HG02885 (cell line): ENCODE measurements around the gene OPN5.

ENCODE experiments used
- ATAC-seq: cut with Tn5 transposase; IDR thresholded peaks from one replicate; pipeline ENCODE4 v1.9.1; 2021; ENCODE audit warnings: mild to moderate bottlenecking; ENCODE audit not compliant: unreplicated experiment, poor library complexity

The OPN5 gene

DNA sequence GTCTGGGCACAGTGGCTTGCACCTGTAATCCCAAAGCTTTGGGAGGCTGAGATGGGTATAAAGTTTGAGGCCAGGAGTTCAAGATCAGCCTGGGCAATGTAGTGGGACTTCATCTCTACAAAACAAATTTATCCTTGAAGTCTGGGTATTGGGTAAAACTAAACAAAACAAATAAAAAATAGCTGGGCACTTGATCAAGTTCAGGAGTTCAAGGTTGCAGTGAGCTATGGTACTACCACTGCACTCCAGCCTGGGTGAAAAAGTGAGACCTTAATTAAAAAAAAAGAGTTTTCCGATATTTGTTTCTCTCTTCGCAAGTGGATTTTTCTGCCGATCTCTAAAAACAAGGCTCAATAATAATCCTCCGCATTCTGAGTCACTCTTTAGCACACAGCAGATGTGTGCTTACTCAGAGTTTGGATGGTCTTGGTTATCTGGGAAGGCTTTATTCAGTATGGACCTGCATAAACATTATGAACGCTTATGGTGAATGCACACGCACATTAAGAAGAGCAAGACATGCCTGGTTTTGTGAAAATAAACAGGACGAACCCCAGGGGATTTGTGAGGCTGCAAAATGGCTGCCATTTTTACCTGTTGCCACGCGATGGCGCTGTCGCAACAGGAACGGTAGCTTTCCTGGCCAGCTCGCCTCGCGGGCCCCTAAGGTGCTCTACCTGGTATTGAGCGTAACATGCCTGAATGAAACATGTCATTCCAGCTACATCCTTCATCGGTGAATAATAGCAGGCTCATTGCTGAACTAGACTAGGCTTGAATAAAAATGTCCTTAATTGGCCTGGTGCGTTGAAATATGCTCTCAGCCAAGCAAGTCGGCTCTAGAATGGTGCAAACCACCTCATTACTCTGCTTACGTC lies 6.0 kb downstream of the OPN5 start:
- ATAC-seq = peak; percentile 92

DNA sequence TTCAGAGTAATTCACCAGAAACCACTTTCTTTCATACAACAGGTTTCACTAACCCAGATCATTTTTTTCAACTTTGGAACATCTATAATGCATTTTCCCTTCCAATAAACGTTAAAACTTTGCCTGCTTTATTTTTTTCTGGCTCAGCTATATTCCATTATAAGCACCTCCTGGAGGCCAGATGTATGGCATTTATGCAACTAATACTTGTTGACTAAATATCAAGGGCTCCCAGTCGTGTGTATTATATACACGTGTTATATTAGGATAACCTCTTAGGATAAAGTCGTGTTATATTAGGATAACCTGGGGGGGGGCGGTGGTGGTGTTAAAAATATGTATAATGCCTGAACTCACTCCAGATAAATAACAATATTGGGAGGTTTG lies 6.7 kb downstream of the OPN5 start:
- no peak for ATAC-seq

DNA sequence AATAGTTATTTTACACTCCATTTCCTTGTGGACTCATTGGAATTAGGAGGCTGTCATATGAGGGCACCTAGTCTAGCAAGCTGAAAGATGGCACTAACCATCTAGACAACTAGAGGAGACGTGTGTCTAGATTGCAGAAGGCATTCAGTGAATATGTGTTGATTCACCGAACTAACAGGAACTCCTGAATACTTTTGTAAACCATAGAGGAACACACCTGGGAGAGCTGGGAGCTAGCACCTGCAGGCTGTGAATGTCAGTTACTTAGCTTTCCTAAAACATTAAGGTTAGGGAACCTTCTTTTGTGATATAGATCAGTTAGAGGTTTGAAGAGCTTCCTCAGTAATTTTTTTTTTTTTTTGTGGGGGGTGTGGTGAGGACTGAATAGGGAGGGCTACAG lies 7.7 kb downstream of the OPN5 start:
- ATAC-seq = no peak

DNA sequence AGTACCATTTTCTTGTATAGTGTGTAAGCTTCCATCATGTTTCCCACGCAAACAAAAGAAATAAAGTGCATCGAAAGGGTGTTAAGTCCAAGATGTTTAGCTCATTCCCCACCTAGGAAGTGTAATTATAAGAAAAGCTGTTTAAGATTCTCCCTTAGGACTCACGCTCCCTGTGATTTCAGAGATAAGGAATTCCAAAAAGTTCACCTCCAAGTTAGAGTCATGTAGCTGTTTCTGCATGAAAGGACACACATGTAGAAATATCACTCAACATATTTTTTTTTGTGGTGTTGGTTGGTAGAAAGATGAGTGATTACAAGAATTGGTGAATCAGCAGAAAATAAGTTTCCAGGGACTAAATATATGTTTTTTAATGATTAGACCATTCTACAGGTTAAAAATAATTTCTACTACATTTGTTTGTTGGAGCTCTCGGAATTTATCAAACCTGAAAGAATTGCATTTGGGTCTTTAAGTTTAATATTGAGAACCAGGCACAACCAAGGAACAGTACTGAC lies 10.4 kb downstream of the OPN5 start:
- ATAC-seq = no peak

DNA sequence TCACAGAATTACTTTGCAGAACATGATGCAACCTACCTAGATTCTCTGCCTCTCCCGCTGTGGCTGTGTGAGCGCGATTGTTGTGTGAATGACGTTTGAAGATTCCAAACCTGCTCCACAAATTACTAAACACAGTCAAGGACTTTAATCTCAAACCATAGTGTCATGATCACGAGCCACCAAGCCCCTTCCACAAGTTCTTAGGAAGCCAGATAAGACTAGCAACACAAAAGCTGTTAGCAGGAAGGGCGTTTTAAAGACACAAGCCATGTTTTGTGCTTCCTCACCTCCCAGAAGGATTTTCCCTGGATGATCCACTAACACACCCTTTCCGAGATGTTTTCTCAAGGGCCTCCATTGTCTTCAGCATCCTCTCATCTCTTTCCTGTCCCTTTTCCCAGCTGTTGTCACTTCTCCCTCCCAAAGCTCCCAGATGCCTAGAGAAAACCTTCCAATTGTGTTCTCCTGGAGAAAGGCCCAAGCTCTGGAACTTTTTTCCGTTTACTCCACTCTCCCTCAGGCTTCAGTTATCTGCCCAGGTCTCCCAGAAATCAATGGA lies 12.8 kb downstream of the OPN5 start:
- ATAC-seq = no peak

DNA sequence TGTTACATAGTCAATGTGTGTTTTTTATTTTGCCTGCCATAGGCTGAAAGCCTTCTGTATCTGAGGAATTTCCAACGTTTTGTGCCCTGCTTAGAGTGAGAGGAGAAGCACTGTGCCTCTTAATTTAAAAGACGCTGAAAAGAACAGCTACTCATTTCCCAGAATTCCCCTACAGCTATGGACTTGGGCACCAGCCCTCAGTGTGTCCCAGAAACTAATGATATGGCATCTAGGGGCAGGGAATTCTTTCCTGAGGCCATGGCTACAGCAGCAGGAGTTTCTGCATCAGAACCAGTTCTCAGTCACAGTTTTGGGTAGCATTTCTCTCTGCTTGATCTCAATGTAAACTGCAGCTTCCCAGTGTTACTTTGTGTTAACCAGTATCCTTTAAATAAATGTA lies 20.2 kb downstream of the OPN5 start:
- ATAC-seq = no peak

DNA sequence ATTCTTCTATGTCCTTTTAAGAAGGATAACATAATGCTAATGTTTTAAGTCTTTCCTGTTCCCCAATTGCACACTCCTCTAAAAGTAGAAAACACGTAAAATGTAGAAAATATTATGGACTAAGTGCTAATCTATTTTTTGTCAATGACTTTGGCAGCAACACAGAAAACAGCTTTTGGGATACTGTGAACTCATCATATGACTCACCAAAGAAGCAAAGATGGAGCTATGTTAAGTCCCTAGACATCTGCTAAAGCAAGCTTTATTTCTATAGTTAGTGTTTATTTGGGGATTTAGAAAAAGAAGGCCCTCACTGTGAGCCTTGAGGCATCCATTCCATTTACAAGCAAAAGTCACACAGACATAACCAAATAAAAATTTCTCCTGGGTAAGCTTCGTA lies 23.0 kb downstream of the OPN5 start:
- no peak for ATAC-seq

DNA sequence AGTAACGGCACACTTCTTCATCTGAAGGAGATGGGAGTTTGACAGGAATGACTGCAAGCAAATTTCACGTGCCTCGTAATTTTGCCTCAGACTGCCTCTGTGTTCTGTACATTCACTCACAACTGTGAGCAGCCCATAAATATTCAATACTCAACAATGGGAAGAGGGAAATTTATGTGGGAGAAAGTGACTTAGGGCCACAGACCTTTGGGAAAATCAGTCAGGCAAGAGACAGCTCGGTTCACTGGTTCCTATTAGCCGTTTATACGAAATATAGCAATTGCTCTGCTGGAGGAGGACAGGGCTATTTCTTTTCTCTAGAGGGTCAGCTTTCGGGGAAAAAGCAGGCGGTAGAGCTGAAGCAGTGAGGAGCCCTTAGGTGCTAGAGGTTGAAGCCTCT lies 28.0 kb downstream of the OPN5 start:
- ATAC-seq = no peak

DNA sequence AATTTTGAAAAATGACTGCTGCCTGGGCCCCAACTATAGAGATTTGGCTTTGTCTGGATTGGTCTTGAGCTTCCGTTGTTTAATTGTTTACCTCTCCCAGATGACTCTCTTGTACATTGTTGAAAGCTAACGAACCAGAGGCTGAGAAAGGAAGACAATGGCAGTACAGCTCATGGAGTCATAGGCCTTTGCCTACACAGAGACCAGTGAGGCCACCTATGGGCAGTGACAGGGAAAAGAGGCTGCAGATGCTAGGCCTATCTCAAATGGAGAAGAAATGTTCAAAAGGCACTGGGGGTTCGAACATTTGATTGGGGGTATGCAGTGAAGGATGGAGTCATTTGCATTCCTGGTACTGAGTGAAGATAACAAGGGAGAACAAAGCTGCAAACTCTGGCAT lies 29.1 kb downstream of the OPN5 start:
- ATAC-seq = no peak

DNA sequence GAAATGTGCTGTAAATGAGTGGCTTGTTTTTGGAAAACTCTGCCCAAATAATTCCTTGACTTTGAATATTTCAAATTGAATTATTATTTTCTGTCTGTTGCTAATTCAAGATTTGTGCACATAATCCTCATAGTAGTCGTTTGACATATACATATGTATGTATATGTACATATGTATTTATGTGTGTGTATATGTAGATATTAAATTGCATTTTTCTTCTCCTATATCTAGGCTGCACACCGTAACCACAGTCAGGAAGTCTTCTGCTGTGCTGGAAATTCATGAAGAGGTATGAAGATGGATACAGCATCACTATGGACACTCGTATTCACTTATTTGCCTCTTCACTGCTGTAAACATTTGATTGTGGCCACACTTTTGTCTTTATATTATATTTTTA lies 29.6 kb downstream of the OPN5 start:
- no peak for ATAC-seq

DNA sequence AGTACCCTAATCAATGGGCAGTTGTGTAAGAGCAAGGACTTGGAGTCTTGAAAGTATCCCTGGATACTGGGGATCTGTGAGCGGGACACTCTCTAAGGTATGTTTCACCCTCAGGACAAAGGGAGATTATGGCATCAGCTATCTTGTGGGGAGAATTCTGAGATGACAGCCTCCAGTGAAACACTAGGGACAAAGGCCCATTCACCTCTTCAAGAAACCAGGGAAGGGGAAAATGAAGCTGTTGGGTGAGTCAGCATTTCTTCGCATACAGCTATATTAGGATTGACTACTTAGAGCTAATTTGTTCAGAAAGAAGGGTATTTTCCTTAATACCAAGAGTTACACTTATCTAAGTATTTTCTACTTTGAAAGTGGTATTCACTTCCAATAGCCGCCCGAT lies 35.9 kb downstream of the OPN5 start:
- ATAC-seq = no peak

DNA sequence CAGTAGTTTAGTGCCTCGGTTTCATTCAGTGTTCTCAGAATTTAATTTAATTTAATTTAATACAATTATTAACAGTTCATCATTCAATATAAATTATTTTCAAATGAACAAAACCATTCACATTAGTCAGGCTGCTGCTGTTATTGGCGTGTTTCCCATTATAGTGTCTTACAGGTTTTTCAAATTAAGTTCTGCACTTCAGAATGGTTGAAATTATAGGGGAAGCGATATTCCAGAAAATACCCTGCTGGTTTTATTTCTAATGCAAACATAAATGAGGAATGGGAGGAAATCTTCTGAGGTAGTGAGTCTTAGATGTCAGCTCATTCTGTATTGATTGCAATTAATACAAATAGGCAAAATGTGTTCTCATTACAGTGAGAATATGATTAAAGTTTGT lies 37.6 kb downstream of the OPN5 start:
- no peak for ATAC-seq

DNA sequence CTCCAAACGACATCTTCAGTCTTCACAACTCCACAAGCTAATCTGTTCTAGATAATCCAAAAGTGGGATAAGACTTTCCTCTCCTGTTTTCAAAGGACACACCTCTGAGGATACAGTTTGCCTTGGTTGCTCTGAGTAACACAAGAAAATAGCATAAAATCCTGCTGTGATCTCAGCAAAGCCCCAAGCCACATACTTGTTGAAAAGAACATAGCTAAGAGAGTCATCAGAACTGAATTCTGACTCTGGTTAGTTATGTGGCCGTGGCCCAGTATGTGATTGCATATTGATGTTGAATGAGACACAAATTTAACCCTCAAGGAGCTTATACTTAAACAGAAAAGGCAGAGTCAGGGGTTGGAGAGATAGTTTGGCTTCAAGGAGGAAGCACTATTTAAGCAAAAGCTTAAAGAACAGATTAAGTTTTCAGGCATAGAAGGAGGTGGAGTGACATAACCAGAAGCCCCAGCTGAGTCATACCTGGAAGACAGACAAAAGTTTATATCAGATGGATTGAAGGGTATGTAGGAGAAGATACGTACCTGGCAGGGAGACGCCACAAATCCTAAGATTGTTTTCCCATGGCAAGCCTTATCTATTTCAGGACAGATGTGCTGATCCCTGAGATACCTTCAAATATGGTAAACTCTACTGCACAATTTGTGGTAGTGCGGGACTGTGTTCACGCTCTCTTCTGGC lies 41.2 kb downstream of the OPN5 start:
- ATAC-seq = no peak

DNA sequence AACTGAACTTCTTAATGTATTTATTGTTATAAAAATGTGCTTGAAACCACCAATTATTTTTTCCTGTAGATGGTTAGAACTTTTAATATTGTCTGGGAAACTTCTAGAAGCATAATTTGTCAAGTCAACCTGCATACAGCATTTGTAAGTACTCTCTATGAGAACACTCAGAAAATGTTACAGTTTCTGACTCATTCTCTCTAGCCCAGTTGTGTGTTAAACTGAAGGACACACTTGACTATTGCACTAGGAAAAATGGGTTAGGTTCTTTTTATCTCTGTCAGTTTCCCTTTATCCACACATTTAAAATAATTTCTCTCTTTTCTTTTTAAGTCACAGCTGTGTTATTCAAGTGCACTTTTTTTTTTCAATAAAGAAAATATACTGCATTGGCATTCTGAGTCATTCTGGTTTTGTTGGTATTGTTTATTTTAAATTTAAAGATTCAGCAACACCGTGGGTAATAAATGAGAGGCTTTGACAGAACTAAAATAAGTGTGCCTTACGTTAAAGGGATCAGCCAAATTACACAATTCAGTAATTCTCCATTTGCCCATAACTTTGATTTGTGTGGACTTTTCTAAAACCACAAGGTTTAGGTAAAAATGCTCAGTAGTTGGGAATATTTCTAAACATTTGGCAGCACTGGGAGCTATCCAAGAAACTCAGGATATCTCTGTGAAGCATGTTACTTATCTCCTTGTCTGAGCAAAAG lies 50.7 kb downstream of the OPN5 start:
- ATAC-seq = no peak

DNA sequence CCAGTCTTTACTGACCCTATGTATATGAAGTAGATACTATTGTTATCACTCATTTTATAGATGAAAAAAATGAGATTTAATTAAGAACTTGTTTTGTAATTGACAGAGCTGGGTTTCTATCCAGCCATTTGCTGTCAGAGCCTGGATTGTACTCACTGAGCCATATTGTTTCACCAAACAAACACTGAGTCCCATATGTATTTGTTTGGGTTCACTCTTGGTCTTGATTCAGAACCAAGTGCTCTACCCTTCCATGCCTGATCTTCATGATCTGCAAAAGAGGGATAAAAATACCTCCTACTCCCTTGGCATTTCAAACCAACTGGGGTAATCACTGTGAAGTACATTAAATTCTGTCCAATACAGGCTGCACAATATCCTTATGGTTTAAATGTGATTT lies 52.4 kb downstream of the OPN5 start:
- no peak for ATAC-seq

DNA sequence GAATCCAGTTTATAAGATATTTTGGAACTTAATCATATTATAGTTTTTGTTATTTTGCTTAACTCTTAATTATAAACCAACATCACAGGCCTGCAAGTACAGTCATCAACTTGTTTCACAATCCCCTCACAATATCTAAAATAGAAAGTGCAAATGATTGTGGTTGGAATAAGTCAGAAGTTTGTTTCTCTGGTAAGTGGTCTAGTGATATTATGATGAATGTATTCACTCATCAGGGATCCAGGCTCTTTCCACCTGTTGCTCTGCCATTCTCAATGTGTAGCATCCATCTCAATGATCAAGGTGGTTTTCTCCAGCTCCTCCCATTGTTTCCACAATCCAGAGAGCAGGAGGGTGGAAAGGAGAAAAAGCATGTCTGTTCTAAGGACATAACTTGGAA lies 54.2 kb downstream of the OPN5 start:
- ATAC-seq = peak; percentile 51

DNA sequence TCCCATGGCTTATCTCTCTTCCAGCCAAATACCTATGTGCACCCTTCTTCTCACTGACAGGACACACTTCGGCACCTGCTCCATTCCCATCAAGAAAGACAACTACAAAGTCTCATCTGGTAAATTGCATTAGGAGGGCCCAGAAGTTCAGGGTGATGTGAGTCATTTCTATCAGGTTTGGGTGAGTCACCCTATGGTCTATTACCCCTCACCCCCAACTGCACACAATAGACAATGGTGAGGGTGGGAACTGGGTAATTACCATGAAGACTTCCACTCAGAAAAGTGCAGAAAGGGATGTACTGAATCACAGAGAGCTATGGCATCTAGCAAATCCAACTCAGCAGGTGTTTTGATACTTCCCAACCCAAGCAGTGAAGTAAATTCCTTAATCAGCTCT lies 54.8 kb downstream of the OPN5 start:
- peak; percentile 38 for ATAC-seq

DNA sequence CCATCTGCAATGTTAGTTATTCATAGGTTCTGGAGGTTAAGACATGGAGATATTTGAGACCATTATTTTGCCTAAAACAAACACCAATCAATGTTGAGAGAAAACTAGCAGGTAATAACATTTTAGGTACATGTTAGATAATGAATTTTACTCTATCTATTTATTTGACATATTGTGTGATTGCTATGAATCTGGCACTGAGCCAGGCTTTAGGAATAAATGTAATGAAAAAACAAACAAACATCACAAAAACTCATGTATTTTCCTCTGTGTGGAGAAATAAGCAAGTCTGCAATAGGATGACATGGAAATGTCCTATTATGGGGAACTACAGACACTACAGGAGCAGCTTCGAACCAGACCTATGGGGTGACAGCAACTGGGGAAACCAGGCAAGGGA lies 57.8 kb downstream of the OPN5 start:
- ATAC-seq = no peak

DNA sequence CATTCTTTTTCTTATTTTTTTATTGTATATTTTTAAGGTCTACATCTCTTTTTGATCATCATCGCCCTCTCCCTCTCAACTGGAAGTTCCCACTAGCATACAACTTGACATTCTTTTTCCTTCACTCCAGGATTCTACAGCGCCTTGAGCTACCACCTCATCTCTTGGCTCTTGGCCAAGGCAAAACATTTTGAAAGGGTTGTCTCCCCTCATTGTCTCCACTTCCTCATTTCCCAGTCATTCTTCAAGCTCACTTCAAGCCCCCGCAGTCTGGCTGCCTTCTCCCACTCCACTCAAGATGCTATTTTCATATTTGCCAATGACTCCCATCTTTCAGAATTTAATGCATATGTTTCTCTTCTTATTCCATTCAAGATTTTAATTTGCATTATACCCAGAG lies 63.0 kb downstream of the OPN5 start:
- ATAC-seq = peak; percentile 48

DNA sequence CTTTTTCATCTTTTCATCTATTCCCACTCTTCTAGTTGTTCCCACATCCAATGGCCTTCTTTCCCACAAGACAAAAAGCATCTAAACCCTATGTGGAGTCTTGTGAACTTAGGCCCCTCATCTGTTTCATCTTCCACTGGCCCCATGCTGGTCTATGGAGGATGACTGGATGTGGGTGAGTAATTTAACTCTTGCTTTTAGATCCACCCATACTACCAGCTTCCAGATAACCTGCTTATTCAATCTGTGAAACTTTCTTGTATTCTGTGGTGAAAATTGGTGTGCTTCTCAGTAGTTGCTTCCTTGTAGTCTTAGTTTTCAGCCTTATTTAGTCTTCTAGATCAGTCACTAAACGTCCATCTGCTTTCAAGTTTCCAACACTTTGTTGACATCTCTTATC lies 64.9 kb downstream of the OPN5 start:
- no peak for ATAC-seq

DNA sequence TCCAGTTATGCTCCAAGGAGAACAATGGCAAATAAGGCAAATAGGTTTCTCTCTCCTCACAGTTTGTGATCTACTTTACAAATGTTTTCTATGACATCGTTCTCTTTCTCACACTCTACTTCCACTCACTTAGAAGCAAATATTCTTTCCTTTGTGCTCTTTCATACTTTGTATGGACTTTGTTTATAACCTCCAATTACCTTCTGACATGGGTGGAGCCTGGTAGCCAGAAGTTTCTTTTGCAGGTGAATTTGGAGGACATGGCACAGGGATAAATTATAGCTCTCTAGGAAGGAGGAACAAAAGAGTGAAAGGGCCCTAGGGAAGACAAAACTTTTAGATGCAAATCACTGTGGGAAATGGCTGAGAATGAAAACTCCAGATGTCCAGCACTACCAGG lies 69.3 kb downstream of the OPN5 start:
- ATAC-seq = no peak
